Measurements from ENCODE around the gene SYT12. TPM values are rescaled to one million over a fixed set of nuclear protein-coding genes. Genes with fewer than 3 reads are reported as not detected.

Gene SYT12
- total RNA-seq, 1 experiment from 2014 or later: 4.3 TPM

- Histone ChIP-seq H3K79me2 (ENCODE audit: insufficient read depth, low read length) (no peaks in the 10 kb centered on the region), H2AFZ (ENCODE audit: low read depth, low read length, poor library complexity, severe bottlenecking) (no peak overlapping the region), H3K4me3 (replicated peaks in 1 of 2; ENCODE audit: low read depth in 1 of 2, low read length in 2 of 2) (no peak overlapping the region), H3K36me3 (ENCODE audit: control insufficient read depth in 1 of 2, insufficient read depth in 2 of 2, low read length in 2 of 2) (no peaks in the 10 kb centered on the region), H4K20me1 (ENCODE audit: insufficient read depth) (no peaks in the 10 kb centered on the region), H3K27ac (ENCODE audit: low read depth, low read length) (no peak overlapping the region), H3K9me2 (ENCODE audit: insufficient read depth) (no peaks in the 10 kb centered on the region), H3K4me1 (ENCODE audit: control insufficient read depth in 1 of 2, insufficient read depth in 2 of 2, low read length in 2 of 2) (peaks cover 8 to 13% of the 10 kb centered on the region in 2 experiments), H3K9me3 (ENCODE audit: control insufficient read depth in 1 of 2, insufficient read depth in 1 of 2, low read depth in 1 of 2, low read length in 2 of 2) (no peaks in the 10 kb centered on the region), H3K9ac (ENCODE audit: low read length) (no peak overlapping the region), H3K4me2 (ENCODE audit: low read length) (no peak overlapping the region), H3K27me3 (ENCODE audit: insufficient read depth, low read length) (no peaks in the 10 kb centered on the region)
- intact Hi-C loops (cut with micrococcal nuclease): no loop called here
- ChIA-PET CTCF (no interaction called here), POLR2A (no interaction called here), RAD21 (ENCODE audit: low non-redundant PET in 1 of 2, low total read pairs in 2 of 2, uncharacterized antibody in 2 of 2, unreplicated experiment in 2 of 2) (interaction anchor here in 1 of 2 experiments (0.6 kb wide), 1 partner anchor 94 kb away, joined by 3 read pairs; no protein-coding TSS in a partner anchor)
- TF ChIP-seq CBX3 (IDR thresholded peaks at IDR 0.05; ENCODE audit: low read depth) (no peak), POLR2AphosphoS5 (IDR thresholded peaks at IDR 0.05; ENCODE audit: low read depth, low read length) (no peak), JUND (IDR thresholded peaks at IDR 0.05) (no peak), EZH2 (IDR thresholded peaks at IDR 0.05) (no peak), ZFX (IDR thresholded peaks at IDR 0.05) (no peak), ZNF274 (IDR thresholded peaks at IDR 0.05; ENCODE audit: low read depth, low read length) (no peak), SIN3A (IDR thresholded peaks at IDR 0.05; ENCODE audit: low read depth) (no peak), YY1 (IDR thresholded peaks at IDR 0.05; ENCODE audit: extremely low read depth, insufficient replicate concordance, low read depth, low read length) (no peak), EZH2phosphoT487 (IDR thresholded peaks at IDR 0.05; ENCODE audit: borderline replicate concordance) (no peak)
- TF ChIP-seq, protein P1, sequence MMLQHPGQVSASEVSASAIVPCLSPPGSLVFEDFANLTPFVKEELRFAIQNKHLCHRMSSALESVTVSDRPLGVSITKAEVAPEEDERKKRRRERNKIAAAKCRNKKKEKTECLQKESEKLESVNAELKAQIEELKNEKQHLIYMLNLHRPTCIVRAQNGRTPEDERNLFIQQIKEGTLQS (IDR thresholded peaks at IDR 0.05): no peak
- no TSS peak for BruUV-seq (replicated peaks)
- DNase-seq (ENCODE audit: low read depth, low spot score): no peak
- ATAC-seq: no peak
Observed at GRCh38 chr11:67085617-67086016, 62.7 kb downstream of the SYT12 start.

DNA sequence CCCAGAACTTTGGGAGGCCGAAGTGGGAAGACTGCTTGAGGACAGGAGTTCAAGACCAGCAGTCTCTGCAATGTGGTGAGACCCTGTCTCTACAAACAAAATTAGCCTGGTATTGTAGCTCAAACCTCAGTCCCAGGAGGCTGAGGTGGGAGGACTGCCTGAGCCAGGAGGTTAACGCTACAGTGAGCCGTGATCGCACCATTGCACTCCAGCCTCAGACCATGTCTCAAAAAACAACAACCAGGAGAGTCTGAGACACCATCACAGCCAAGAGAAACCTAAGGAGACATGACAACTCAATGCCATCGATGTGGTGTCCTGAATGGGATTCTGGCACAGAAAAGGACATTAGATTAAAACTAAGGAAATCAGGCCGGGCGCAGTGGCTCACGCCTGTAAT, 67.8 kb downstream of the SYT12 start:
- TF ChIP-seq CTCF (IDR thresholded peaks at IDR 0.05 in 2 of 3, conservative IDR thresholded peaks at IDR 0.05 in 1 of 3; ENCODE audit: borderline replicate concordance in 1 of 3, insufficient read depth in 1 of 3, low read depth in 2 of 3, low read length in 2 of 3) (no peak), ZFX (IDR thresholded peaks at IDR 0.05) (no peak), CBX3 (IDR thresholded peaks at IDR 0.05; ENCODE audit: low read depth) (no peak), SRF (IDR thresholded peaks at IDR 0.05; ENCODE audit: low read depth) (no peak), SIN3A (IDR thresholded peaks at IDR 0.05; ENCODE audit: low read depth) (no peak), TCF7L2 (IDR thresholded peaks at IDR 0.05; ENCODE audit: borderline replicate concordance, extremely low read depth, insufficient read depth, insufficient read length) (no peak), JUND (IDR thresholded peaks at IDR 0.05) (no peak), ZBTB33 (IDR thresholded peaks at IDR 0.05; ENCODE audit: extremely low read depth, insufficient replicate concordance, low read length) (no peak), ZNF274 (IDR thresholded peaks at IDR 0.05; ENCODE audit: low read depth, low read length) (no peak), EZH2phosphoT487 (IDR thresholded peaks at IDR 0.05; ENCODE audit: borderline replicate concordance) (no peak), POLR2A (IDR thresholded peaks at IDR 0.05; ENCODE audit: borderline replicate concordance, extremely low read depth, insufficient read depth, insufficient read length) (no peak), ELF1 (IDR thresholded peaks at IDR 0.05; ENCODE audit: borderline replicate concordance, low read depth) (no peak)
- TF ChIP-seq, protein P1 (IDR thresholded peaks at IDR 0.05): no peak
- no TSS peak for BruUV-seq (replicated peaks)
- H3K4me2 ChIP-seq (ENCODE audit: low read length): no peak overlapping the region
- H3K27me3 ChIP-seq (ENCODE audit: insufficient read depth, low read length): no peaks in the 10 kb centered on the region
- no peak overlapping the region for H3K4me3 ChIP-seq (replicated peaks in 1 of 2; ENCODE audit: low read depth in 1 of 2, low read length in 2 of 2)
- no peak for ATAC-seq
- ChIA-PET POLR2A (interaction anchor here (1.0 kb wide), 1 partner anchor 10 kb away, joined by 4 read pairs; no protein-coding TSS in a partner anchor), RAD21 (ENCODE audit: low non-redundant PET in 1 of 2, low total read pairs in 2 of 2, uncharacterized antibody in 2 of 2, unreplicated experiment in 2 of 2) (no interaction called here), CTCF (interaction anchor here (1.9 kb wide), 1 partner anchor 9 kb away, joined by 5 read pairs; no protein-coding TSS in a partner anchor)
- H3K79me2 ChIP-seq (ENCODE audit: insufficient read depth, low read length): no peaks in the 10 kb centered on the region
- no peak overlapping the region for H3K9ac ChIP-seq (ENCODE audit: low read length)
- H2AFZ ChIP-seq (ENCODE audit: low read depth, low read length, poor library complexity, severe bottlenecking): no peak overlapping the region
- no peak overlapping the region for H3K27ac ChIP-seq (ENCODE audit: low read depth, low read length)
- intact Hi-C loops (cut with micrococcal nuclease): no loop called here
- H3K9me2 ChIP-seq (ENCODE audit: insufficient read depth): no peaks in the 10 kb centered on the region
- no peak for DNase-seq (ENCODE audit: low read depth, low spot score)
- no peaks in the 10 kb centered on the region for H3K36me3 ChIP-seq (ENCODE audit: control insufficient read depth in 1 of 2, insufficient read depth in 2 of 2, low read length in 2 of 2)
- H3K4me1 ChIP-seq (ENCODE audit: control insufficient read depth in 1 of 2, insufficient read depth in 2 of 2, low read length in 2 of 2): peaks cover 5% of the 10 kb centered on the region in 2 experiments; a peak in 2 of 4 replicates
- no peaks in the 10 kb centered on the region for H3K9me3 ChIP-seq (ENCODE audit: control insufficient read depth in 1 of 2, insufficient read depth in 1 of 2, low read depth in 1 of 2, low read length in 2 of 2)
- no peaks in the 10 kb centered on the region for H4K20me1 ChIP-seq (ENCODE audit: insufficient read depth)
